CD4-positive, alpha-beta T cell treated with Interleukin-4 for 1 hour (primary cell): Measurements from ENCODE around the gene OR52B2.
"Not testable (repeated sequence)": the region's sequence is repeated elsewhere in the genome, so short reads cannot be mapped to it uniquely, and the experiment has no call there.

ENCODE experiments used
- DNase-seq, 2 donors: peaks; one replicate each; pipeline ENCODE4 v3.0.0-alpha.2; 2020 to 2022

Gene OR52B2

DNA sequence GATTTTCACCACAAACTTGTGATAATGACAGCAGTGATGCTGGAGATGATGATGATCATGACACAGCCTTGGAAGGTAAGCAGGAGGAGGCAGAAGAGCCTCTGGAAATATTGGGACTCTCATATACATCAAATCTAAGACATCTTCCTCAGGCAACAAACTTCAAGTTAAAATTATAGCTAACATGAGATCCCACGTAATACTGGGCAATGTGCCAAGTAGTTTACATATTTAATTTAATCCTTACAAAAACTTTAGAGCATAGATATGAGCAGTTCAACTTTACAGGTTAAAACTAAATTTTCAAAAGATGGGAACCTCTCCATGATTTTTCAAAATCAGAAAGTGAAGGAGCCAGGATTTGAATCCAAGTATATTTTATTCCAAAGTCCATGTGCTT, 19.0 kb downstream of the OR52B2 start:
- DNase-seq = no peak

DNA sequence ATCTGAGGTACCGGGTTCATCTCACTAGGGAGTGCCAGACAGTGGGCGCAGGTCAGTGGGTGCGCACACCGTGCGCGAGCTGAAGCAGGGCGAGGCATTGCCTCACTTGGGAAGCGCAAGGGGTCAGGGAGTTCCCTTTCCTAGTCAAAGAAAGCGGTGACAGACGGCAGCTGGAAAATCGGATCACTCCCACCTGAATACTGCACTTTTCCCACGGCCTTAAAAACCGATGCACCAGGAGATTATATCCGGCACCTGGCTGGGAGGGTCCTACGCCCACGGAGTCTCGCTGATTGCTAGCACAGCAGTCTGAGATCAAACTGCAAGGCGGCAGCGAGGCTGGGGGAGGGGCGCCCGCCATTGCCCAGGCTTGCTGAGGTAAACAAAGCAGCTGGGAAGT, 26.4 kb downstream of the OR52B2 start:
- not testable (repeated sequence) for DNase-seq

DNA sequence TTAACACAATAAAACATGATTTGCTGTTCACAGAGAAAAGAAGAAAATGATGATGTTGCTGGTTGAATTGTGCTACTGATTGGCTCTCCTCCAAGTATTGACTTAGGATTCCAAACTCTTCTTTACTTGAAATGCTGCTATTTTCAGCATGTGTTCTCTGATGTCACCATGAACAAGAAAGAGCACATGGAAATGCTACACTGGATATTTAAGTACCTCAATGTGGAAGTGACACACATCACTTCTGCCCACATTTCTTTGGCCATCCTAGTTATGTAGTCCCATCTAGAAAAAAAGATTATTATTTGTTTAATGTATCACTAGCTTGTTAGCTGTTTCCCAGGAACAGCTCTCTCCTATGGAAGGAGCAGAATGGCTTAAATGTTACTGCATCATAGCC, 27.2 kb downstream of the OR52B2 start:
- DNase-seq = no peak

DNA sequence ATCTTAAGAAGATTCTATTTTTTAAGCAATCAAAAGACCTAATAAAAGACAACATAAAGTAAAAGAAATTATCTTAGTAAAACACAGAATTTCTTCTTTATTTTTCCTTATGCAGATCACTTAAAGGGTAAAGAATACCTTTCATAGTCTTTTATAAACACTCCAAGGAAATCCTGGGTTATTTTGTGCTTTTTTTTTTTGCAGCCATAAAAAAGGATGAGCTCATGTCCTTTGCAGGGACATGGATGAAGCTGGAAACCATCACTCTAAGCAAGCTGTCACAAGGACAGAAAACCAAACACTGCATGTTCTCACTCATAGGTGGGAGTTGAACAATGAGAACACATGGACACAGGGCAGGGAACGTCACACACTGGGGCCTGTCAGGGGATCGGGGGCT, 34.2 kb downstream of the OR52B2 start:
- not testable (repeated sequence) for DNase-seq

DNA sequence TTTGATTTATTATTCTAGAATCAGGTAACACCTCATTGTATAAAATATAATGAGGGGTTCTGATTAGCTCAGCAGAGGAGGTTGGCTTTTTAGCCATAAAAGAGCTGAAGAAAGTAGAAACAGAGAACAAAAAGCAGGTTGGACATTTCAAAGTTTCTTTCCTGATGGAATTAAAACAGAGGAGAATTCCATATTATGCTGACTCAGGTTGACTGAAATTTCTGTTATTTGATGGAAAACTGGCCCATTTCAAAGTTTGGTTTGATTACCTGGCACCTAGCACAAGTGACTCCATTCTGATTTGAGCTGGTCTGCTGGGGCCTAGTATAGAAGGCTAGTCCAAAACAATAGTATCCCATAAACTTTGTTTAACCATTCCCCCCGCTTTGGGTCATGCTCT, 37.7 kb downstream of the OR52B2 start:
- DNase-seq = no peak

DNA sequence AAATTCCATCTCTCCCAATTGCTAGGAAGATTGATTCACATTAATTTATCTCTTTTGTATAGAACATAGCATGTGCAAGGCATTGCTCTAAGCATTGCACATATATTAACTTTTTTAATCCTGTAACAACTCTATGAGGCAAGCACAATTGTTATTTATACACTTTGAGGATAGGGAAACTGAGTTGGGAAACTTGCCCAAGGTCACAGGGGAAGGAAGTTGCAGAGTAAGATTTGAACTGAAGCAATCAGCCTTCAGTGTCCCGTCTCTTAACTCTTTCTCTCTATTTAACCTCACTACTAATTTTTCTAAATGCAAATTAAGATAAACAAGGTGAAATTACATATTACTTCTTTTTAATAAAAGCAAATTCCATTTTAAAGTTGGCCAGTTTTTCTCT, 40.5 kb downstream of the OR52B2 start:
- DNase-seq = no peak

DNA sequence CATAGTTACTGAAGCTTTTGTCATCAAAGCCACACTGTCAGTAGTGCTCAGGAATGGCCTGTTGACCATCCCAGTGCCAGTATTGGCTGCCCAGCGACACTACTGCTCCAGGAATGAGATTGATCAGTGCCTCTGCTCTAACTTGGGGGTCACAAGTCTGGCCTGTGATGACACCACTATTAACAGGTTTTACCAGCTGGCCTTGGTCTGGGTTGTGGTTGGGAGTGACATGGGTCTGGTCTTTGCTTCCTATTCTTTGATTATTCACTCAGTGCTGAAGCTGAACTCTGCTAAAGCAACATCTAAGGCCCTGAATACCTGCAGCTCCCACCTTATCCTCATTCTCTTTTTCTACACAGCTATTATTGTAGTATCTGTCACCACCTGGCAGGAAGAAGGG, 41.1 kb downstream of the OR52B2 start:
- no peak for DNase-seq

DNA sequence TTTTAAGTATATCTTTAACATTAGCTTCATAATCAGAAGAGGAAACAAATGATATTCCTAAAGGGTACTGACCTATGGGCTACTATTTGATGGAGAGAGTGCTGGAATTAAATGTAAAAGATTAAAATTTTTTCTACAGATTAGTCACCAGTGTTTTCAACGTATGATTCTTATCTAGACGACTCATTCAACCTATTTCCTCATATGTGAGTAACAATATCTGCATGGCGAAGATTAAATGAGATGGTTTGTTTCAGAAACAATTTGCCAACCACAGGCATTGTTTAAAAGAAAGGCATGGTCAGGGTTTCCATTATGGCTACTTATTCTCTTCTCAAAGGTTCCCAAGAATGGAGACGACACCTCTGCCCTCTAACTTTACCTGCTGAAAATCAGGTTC, 42.2 kb downstream of the OR52B2 start:
- no peak for DNase-seq

DNA sequence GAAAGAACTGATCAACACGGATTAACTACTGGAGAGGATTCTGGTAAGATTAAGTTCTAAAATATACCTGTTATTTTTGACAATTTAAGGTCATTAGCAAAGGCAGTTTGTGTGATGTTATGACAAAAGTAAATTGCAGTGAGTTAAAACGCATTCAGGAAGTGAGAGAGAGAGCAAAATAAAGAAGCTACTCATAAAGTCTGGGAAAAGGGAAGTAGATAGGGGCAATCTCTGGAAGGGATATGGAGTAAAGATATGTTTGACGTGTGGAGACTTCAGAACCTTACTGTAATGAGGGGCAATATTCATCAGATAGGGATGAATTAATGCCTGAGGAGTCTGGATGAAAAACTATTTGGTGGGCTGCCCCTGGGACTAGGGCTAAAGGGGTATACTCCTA, 45.9 kb downstream of the OR52B2 start:
- no peak for DNase-seq
